NCI-H1092 (cell line): Measurements from ENCODE around the gene GAB1.

Source experiments
- DNase-seq: peaks from one replicate; lab custom pipeline; 2025; lab: John Stamatoyannopoulos, UW

GAB1 gene

DNA sequence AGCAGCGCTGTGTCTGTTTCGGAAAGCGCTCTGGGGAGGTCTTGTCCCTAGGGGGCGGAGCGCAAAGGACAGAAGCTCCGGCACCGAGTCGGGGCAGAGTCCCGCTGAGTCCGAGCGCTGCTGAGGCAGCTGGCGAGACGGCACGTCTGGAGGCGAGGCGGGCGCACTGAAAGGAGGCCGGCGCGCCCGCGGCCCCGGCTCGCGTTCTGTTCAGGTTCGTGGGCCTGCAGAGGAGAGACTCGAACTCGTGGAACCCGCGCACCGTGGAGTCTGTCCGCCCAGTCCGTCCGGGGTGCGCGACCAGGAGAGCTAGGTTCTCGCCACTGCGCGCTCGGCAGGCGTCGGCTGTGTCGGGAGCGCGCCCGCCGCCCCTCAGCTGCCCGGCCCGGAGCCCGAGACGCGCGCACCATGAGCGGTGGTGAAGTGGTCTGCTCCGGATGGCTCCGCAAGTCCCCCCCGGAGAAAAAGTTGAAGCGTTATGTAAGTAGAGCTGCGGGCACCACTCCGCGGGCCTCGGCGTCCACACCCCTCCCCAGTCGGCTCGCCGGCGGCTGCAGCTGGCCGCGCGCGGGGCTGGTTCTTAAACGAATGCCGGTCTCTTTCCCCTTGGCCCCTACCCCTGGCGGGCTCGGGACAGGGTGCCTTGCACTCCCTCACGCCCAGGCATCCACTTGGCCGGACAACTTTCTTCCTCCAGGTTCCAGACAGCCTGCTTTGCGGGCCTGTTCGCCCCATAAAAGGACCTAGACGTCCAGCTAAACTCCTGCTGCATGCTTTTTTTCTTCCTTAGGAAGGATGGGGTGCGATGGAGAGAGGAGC, at the start of gene GAB1:
Gene GAB1, plus strand, starts transcription at position 96 of the 819 bp plus-strand sequence. Its CDS starts 313 bp downstream, at position 409.
- DNase-seq, result no peak

DNA sequence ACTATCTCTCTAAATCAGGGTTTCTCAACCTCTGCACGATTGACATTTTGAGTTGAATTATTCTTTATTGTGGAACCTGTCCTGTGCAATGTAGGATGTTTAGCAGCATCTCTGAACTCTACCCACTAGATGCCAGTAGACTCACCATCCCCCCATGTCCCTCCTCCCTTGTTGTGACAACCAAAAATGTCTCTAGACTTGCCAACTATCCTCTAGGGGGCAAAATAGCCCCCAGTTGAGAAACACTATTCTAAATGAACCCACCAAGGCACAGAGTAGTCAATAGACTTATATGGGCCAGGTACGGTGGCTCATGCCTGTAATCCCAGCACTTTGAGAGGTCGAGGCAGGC, 49.1 kb upstream of the GAB1 start:
- no peak for DNase-seq

DNA sequence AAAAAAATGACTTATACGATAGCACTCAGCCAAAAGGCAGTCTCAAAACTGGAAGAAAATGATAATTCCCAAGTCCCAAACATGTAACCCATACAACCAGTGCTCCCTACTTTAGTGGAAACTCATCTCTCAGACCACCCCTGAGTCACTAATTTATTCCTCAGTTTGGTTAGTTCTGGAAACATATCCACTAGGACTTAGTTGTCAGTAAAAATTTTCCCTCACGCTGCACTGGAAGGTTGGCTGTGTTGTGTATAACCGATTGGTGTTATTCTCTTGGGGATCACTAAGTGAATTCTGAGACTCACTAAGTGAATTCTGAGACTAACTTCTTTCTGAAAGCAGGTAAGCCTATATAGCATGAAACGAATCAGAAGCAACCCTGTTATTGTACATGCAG, 48.5 kb upstream of the GAB1 start:
- DNase-seq, result no peak

DNA sequence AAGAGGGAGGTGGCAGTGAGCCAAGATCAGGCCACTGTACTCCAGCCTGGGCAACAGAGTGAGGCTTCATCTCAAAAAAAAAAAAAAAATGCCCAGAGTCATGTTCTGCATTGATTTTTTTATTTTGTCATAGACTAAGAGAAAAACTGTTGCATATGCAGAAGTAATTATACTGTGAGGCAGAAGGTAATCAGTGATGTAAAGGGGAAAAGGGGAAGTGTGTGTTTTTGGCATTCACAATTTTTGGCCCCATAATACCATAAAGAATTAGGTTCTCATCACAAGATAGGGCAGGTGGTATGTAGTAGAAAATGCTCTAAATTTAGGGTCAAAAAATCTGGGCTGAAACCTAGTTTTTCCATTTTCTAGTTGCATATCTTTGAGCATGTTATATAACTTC, 47.3 kb upstream of the GAB1 start:
- DNase-seq, result no peak

DNA sequence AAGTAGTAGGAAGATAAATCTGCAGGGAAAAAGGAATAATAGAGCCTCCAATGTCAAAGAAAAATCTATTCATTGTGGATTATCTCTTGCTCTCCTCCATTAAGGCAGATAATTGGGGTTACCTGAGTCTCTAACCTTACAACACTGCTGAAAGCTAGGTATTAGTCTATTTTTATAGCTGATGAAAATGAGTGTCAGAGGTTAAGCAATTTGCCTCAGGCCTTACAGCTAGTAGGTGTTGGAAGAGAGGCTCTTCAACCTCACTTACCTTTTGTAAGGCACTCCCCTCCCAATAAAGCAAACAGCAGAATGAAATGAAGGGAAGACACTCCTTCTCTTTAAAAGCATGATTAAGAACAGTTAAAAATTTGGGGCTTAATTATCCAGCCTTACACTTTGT, 45.4 kb upstream of the GAB1 start:
- no peak for DNase-seq

DNA sequence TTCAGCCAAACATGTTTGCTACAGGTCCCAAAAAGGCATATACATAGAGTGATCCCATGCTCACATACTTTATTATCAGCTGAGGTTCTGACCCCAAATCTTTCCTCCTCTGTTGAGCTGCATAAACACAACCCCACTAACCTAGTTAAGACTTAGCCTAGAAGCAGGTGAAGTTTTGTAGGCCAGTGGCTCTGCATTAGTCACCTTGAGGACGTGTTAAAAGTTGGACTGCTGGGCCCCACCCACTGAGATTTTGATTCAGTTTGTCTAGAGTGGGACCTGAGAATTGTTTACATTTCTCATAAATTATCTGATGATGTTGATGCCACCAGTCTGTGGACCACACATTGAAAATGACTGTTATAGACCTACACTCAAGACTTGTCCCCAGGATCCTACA, 43.8 kb upstream of the GAB1 start:
- DNase-seq, result no peak

DNA sequence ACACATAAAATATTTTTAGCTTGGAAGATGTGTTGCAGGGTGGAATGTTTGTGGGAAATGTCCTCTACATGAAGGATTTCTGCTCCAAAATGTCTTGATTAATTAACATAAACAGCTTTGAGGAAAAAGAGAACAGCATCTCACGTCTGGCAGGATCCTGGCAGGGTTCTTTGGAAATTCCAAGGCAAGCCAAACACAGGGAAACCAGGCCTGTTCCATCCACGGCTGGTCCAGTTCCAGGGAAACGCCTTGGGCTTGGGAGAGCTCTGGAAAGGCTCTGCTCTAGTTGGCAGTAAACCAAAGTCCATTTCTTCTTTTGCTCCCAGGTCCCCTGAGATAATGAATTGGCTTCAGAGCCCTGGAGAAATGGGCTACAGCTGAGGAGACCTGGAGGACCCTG, 42.4 kb upstream of the GAB1 start:
- DNase-seq, result no peak

DNA sequence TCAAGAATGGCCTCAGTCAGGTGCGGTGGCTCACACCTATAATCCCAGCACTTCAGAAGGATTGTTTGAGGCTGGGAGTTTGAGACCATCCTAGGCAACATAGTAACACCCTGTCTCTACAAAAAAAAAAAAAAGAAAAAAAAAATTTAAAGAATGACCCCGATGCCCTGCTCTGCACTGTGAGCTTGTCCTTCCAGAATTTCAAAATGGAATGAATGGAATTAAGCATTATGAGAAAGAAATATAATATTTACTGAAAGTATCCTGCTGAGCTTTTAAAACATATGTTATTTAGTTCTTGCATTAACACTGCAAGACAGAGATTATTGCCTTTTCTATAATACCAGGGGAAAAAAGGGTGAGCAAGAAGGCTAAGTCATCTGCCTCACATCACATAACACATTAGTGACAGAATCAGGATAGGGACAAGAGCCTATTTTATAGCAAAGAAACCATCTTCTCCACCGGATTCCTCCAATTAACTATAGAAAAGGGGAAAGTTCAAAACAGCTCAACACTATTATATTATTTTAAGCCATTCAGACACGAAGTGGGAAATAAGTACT, 41.9 kb upstream of the GAB1 start:
- no peak for DNase-seq

DNA sequence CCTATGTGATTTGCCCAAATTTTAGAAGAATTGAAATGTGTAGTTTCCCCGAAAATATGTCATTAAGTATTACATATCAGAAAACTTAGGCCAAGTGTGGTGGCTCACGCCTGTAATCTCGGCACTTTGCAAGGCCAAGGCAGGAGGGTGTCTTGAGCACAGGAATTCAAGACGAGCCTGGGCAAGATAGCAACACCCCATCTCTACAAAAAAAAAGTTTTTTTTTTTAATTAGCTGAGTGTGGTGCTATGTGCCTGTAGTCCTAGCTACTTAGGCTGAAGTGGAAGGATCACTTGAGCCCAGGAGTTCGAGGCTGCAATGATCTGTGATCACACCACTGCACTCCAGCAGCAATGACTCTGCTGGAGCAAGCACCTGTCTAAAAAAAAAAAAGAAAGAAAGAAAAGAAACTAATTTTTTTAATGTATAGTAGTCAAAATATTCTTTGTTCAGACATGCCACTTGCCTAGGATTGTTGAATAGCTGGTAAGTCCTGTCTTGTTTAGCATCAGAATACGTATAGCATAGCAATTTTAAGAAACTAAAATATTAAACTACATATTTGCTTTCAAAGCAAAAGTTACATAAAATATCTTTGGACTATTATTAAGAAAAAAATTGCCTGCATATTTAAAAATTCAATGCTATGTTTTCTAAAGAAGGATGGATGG, 40.1 kb upstream of the GAB1 start:
- no peak for DNase-seq

DNA sequence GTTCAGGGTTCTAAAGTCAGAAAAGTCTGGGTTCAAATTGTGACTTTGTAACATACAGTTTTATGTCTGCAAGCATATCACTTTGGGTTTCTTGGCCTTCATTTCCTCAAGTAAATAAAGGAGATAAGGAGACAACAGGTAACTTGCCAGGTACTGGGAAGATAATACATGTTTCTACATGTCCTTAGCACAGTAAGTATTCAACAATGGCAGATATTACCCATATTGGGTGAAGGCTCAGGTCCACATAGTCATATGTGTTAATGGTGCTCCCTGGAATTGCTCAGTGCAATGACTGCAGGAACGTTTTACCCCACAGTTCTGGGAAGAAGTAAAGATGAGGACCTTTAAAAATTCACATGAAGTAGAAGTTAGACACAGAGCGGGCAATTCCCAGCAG, 35.8 kb upstream of the GAB1 start:
- DNase-seq, result no peak

DNA sequence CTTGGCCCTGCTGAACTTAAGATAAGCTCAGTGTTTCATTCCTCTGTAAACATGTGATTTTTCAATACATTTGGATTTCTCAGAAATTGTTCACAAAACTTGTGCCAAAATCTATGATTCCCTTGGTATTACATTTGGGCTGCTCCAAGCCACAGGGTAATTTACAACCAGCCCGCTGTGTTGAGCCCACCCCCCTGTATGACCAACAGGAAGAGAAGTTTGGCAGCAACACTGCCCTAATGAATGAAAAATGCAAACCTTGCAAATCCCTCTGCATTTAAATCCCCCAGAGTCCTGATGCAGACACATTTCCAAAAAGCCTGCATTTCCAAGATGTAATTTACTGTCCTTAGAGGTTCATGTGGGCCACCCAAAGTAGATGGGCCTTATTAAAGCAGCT, 34.1 kb upstream of the GAB1 start:
- DNase-seq, result no peak

DNA sequence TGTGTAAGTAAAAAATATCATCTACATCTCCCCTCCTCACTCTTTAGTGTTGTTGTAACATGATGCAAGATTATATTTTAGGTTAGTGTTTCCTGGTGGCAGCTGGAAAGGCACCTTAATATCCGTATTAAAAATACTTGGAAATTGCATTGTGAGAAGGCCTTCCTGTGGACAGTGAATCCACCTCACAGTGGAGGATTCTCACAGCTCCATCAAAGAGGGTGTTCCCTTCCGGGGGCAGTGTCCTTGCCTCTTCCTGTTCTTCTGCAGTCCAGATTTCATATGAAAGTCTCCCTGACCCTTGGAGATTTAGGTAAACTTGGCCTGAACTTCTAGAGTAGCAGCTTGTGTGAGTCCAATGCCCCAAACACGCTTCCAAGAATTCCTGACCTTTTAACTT, 29.9 kb upstream of the GAB1 start:
- no peak for DNase-seq

DNA sequence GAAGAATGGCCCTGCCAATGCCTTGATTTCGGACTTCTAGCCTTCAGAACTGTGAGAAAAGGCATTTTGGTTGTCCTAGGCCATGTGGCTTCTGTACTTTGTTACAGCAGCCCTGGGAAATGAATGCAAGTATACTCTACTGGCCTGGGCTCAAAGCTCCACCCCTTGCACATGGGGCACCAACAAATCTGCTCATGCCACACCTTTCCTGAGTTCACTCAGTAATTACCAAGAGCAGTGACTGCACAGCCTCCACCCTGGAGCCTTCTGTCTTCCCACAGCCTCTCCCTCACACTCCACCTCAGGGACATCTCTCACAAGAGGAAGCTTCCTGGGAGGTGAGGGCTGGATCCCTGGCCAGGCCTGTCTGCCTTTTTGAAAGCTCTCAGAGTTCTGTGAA, 29.1 kb upstream of the GAB1 start:
- no peak for DNase-seq

DNA sequence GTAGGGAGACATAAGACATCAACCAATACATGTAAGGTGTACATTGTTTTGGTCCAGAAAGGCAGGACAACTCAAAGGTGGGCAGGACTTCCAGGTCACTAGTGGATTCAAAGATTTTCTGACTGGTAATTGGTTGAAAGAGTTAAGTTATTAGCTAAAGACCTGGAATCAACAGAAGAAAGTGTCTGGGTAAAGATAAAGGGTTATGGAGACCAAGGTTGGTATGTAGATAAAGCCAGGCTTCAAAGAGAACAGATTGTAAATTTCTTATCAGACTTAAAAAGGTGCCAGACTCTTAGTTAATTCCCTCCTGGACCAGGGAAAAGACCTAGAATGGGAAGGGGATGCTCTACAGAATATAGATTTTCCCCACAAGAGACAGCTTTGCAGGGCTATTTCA, 28.3 kb upstream of the GAB1 start:
- DNase-seq, result no peak

DNA sequence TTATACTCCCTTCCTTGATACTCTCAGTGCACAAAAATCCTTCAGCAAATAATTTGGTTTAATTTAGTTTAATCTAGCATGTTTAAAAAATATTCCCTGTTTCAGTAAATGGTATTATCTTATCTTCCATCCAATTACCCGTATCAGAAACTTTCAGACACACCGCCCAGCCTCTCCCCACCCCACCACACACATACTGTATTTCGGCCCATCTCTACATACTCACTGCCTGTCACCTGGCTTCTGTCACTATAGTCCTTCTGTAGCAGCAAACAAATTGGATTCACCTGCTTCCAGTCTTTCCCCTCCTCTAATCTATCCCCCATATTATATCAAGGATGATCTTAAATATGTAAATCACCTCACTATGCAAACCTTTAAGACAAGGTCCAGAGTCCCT, 24.8 kb upstream of the GAB1 start:
- no peak for DNase-seq

DNA sequence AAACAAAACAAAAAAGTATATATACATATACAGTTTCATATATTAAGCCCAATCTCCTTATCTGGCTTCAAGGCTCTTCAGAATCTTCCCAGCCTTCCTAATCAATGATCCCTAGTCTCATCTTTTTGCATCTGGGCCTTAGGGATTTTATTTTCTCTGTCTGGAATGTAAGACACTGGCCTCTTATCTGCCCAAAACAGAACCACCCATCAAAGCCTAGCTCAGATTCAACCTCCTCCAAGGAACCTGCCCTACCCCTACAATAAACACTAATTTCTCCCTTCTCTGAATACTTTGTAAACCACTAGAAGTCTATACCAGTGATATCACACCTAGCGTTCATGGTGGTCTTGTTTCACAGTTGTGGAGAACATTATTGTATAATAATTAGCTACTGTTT, 23.2 kb upstream of the GAB1 start:
- DNase-seq, result no peak

DNA sequence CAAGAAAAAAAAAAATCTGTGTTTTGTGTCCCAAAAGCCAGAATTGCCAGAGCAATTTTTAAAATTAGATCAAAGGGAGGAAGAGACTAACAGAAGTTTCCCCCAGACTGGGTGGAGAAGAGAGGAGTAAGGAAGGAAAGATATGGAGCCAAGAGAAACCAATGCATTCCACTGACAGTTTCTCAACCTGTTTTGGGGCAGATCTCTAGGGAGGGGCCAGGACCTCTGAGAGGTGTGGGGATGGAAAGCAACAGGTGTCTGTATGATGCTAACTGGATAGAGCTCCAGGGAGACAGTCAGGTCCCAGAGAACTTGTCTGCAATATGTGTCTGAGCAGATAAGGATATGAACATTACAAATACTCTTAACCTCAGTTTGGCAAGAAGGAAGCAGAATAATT, 22.7 kb upstream of the GAB1 start:
- DNase-seq, result no peak

DNA sequence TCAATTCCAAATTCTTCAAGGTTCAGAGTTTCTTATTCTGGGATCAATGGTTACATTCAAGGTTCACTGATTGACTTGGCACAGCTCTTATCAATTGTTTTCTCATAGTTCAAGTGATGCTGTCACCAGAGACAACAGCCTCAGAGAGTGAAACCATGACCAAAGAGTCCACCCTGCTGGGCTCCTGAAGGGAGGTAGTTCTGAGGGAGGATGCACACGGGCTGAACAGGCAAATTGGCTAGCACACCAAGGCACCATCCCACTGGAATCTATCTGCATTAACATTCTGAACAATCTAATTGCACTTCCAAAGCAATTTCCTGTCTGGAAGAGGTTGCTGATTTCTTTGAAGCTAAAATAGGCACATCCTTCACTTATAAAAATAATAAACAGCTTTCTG, 16.6 kb upstream of the GAB1 start:
- no peak for DNase-seq

DNA sequence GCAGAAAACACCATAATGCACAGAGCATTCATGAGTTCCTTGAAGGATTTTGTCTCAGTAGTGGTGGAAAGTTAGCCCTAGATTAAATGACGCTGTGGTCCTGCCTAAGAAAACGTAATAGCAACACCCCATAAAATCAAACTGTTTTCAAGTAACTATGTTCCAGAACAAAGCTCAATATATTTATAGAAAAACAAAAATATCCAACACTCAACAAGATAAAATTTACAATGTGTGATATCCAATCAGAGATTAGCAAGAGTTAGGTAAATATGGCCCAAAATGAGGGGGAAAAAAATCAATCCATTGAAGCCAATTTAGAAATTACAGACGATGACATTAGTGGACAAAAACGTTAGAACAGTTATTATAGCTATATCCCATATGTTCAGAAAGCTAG, 9.9 kb upstream of the GAB1 start:
- DNase-seq, result no peak

DNA sequence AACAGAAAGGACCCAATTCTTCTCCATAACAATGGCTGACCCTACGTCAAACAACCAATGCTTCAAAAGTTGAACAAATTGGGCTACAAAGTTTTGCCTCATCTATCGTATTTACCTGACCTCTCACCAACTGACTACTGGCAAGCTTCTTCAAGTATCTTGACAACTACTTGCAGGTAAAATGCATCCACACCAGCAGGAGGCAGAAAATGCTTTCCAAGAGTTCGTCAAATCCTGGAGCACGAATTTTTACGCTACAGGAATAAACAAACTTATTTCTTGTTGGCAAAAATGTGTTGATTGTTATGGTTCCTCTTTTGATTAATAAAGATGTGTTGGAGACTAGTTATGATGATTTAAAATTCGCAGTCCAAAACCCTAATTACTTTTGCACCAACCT, 6.7 kb upstream of the GAB1 start:
- no peak for DNase-seq

DNA sequence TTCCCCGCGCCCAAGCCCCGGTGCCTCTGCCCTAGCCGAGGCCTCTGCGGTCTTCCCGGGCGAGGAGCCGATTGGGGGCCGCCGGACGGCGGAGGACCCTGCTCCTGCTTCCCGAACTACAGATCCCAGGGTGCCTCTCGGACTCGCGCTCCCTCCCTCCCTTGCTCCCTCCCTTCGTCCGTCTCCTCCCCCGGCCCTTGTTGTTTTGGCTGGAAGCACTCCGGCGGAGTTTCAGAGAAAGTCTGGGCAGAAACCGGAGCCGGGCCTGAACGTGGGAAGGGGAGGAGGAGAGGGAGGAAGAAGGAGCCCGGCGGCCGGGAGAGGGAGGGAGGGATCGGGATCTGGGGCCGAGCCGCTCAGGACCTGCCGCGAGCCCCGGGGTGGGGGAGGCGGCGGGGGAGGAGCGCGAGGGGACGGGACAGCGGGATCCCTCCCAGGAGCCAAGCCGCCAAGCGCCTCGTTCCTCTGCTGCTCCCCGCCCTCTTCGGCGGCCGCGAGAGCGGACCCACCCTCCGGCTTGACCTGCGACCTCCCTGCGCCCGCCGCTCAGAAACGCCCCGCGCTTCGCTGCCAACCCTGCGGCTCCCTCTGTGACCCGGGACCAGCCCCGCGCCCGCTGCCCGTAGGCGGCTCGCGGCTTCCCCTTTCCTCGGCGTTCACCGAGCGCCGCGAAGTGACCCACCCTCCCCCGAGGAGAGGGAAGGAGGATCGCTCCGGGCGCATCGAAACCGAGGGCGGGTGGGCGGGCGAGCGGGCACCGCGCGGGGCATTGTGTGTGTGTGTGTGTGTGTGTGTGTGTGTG, 496 bp upstream of the GAB1 start:
- DNase-seq, result no peak

DNA sequence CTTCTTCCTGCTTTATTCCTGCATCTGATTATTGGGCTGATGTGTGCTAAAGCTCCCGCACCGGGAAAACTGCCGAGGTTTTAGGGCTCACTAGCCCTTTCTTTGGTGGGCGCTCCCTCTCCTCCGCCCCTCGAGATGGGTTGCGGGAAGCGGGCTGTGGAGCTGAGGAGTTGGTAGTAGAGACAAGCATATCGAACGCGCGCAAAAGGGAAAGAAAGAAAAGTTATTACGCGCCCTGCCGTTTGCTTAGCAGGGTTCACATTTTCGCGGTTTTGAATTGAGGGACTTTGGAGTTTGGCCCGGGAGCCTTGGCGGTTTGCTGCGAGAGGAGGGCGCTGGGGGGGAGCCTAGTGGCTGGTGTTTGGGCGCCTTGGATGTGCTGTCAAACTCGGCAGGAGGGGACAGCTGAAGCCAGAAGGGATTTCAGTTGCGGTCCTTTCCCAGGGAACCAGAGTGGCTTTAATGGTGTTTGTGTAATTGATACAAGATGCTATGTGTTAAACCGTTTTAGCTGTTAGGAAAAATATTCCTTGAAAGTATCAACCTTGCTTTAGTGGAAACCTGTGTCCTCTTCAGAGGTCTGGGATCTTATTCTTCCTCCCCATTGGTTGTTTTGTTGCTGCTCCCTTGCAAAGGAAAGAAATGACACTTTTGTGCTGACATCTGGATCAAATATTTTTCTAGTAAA, 1.1 kb downstream of the GAB1 start:
- DNase-seq, result no peak
